K562 treated with DMSO at 1 percent for 12 hours (cell line): ENCODE data around the gene ZNF195. TPM values are rescaled to one million over a fixed set of nuclear protein-coding genes. Genes with fewer than 3 reads are reported as not detected.

Experiments used
- total RNA-seq: library from RNA; unstranded; fragments of 300-600 nt; gene quantifications from 2 replicates; pipeline ENCODE4 v1.2.3, GENCODE V29; 2022; ENCODE audit not compliant: insufficient read depth

ZNF195 gene
- total RNA-seq, result 8.8 and 21.0 TPM in 2 replicates

DNA sequence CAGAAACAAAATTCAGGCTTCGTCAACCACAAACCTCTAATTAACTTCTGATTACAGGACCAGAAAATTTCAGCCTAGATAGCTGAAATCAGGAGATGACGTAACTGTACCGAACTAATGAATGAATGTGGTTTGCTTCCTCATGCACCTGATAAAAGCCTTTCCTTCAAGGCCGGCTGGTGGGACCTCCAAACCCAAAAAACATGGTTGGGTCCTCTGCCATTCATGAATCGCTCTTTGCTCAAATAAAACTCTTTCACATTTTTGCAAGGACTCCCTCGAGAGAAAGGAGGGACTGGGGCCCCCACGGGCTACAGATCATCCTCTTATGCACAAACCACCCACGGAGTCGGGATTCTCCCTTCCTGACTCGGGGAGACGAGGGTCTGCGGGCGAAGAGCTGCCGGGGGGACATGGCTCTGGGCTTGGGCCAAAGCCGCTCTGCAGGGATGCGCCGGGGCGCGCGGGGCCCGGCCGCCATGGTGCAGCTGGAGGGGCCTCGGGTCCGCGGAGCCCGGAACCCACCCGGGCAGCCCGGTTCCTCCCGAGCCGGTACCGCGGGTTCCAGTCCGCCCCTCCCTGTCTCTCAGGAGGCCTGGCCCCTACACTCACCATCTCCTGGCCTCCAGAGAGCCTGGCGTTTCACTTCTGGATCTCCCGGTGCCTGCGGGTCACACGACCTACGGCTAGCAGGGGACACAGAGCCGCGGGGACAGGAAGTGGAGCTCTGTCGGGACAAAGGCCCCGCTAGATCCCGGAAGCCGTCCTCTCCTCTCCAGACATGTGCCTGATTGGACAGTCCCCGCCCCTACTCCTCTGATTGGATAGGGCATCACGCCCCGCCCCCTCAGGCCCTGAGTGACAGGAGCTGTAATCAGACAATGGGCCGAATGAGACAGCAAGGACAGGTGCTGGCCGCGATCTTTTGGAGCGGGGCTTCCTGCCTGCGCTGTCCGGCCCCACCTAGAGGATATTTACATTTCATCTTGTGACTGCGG is at the start of gene ZNF195:
TSS of gene ZNF195 (minus strand) at position 721 of the 998 bp plus-strand sequence. CDS start at position 615, 106 bp downstream.

Other genes starting within 250 kb of the ZNF195 start
- gene OSBPL5, start 213.8 kb downstream of the ZNF195 start, total RNA-seq, result 9.1 and 10.6 TPM in 2 replicates
- gene MRGPRG, start 160.3 kb downstream of the ZNF195 start, total RNA-seq, result not detected in 2 replicates
- not detected in 2 replicates for gene MRGPRE, start 146.7 kb downstream of the ZNF195 start, total RNA-seq